Head of caudate nucleus (tissue), 42 donors: ENCODE measurements around the gene CDKAL1.

Experiments used
- DNase-seq, 42 donors: peaks; one replicate each; pipeline versions ENCODE4 v3.0.0 to v3.0.0-alpha.2; 2020 to 2021; ENCODE audit warnings: mixed read lengths in 7 of 42
- intact Hi-C: fragments of 100-400 bp; cut with DNase I; formaldehyde crosslinking; loops from one replicate; pipeline ENCODE4 v1.15.0; 2022

The CDKAL1 gene

DNA sequence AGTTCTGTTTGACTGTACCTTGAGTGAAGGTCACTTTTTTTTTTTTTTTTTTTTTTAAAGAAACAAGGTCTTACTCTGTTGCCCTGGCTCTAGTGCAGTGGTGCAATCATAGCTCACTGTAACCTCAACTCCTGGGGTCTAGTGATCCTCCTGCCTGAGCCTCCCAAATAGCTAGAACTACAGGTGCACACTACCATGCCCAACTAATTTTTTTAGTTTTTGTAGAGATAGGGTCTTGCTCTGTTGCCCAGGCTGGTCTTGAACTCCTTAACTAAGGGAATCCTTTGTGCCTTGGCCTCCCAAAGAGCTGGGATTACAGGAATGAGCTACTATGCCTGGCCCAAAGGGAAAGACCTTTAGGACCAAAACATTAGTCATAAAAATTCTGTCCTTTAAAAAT lies 413.7 kb downstream of the CDKAL1 start:
- intact Hi-C loops: no loop called here
- no peak for DNase-seq

DNA sequence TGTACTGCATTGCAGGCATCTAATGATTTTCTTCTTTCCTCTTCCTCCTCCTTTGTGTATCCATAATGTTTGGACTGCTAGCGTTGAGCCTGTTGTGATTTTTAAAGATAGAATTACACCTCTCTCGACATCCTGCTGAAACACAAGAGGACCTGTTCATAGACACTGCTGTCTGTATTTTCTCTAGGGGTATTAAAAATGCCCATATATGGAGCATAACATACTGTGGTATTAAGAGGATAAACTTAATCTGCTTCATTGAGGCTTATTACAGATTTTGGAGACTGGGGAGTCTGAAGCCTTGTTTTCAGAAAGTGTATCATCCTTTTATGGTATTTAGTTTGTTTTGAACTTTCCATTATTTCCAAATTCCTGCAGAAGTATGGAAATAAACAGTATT lies 414.3 kb downstream of the CDKAL1 start:
- DNase-seq: no peak
- intact Hi-C loops: no loop called here

DNA sequence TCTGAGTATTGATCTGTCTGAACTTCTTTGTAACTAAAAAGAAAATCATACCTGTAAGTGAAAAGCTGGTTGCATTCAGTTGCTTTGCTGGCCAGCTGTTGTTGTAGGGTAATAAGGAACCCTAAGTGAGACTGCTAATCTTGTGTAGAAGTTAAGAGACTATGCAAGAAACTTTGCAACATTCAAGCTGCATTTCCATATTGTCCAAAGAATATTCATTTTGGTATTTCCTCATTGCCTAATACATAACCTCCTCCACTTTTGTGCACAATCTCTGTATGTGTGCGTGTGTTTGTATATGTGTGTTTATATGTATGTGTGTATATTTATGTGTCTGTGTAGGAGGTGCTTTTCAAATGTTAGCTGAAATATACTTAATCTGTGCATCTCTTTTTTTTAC lies 414.9 kb downstream of the CDKAL1 start:
- DNase-seq: no peak
- intact Hi-C loops: no loop called here

DNA sequence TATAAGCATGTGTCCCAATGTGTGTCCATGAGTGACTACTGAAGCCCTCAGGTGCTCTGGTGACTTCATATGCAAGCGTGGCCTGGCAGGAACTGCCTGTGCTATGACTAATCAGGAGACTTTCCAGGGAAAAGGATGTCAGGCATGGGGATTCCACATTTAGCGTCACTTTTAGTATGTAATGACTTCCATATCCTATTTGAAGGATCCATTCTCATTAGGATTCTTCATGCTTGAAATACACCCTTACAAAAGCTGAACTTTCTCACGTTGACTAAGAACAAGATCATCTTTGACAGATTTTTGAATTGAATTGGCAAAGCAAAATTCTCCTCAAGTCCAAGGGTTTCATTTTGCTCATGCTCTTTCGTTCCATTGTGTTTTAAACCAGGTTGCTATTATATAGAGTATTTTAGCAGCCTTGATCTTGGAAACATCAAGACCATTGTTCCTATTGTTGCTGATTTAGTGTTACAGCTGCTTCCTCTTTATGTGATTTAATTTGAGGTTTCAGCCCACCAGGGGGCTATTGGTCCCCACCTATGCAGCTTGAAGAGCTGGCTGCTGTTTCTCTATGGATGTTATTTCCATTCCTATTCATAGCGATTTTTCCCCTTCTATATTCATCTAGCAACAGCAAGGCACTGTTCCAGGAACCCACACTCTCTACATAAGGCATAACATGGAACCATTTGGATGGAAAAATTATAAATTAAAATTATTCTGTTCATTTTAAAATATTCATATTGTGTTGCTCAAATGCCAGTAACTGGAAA lies 418.6 kb downstream of the CDKAL1 start:
- no peak for DNase-seq
- intact Hi-C loops: no loop called here

DNA sequence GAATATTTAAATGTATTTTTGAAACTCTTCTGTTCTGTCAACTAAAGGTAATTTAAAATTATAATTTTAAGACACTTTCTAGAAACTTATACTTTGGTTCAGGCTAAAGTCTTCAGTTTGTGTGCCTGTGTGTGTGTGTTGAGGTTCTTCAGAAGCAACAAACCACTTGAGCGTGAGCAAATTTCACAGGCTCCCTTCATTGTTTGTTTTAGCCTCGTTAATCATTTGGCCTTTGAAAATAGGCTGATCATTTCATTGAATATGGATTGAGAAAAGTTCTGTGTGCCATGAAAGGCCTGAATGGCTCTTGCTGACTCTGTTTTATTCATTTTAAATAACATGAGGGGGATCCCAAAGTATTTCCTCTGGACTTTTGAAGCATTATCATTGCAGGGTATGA lies 420.1 kb downstream of the CDKAL1 start:
- DNase-seq: no peak
- intact Hi-C loops: no loop called here

DNA sequence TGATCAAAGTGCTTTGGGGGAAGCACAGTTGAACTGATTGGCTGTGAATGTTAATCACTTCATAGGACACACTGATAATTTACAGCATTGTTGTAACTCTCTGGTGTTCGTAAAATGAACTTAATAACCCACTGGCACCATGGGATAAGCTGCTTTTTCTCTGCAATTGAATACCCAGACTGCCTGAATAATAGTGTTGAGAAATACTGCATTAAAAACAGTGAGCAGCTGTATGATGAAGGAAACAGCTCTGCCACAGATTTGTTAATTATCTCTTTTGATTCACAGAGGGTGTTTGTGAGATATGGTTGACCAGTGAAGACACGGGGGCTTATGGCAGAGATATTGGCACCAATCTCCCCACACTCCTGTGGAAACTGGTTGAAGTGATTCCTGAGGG lies 420.9 kb downstream of the CDKAL1 start:
- intact Hi-C loops: no loop called here
- no peak for DNase-seq

DNA sequence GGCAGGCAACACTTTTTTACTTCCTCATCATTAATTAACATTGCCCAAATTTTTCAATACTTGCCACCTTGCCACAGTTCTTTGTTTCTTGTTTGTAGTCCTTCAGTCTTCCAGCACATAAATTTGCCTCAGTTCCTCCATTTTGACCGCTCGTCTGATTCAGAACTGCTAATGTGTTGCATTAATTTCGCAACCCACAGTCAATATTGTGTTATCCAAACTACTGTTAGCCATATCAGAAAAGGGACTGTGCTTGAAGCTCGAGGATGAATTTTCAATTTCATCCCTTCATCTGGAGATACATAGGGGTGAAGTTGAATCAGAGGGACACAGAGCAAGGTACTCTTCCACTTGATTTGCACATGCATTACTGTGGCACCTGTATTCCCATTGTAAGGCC lies 421.5 kb downstream of the CDKAL1 start:
- intact Hi-C loops: no loop called here
- no peak for DNase-seq

DNA sequence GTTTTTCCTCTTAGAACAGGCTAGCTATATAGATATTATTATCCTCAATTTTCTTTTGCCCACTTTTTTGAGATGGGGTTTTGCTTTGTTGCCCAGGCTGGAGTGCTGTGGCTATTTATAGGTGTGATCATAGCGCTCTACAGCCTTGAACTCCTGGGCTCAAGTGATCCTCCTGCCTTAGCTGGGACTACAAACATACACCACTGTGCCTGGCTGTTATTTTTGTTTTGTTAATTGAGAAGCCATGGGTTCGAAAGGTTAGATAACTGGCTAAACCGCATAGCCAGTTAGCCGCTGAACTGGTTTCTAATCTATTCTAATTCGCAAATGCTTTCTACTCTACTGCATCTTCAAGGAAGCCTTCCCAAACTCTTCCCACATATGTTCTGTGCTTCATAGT lies 425.8 kb downstream of the CDKAL1 start:
- intact Hi-C loops: no loop called here
- DNase-seq: no peak

DNA sequence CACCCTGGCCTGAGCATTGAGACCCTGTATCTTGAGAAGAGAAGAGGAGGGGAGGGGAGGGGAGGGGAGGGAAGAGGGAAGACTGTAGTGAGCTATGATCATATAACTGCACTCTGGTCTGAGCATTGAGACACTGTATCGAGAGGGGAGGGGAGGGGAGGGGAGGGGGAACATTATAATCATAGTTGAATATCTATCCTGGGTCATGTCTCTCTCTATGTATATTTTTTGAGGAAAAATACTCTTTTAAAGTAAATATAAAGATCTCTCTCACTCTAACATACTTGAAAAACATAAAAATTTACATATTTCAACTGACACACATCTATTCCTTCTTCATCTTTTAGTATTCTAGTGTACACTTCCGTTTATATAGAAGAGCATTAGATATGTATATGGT lies 431.0 kb downstream of the CDKAL1 start:
- intact Hi-C loops: no loop called here
- no peak for DNase-seq

DNA sequence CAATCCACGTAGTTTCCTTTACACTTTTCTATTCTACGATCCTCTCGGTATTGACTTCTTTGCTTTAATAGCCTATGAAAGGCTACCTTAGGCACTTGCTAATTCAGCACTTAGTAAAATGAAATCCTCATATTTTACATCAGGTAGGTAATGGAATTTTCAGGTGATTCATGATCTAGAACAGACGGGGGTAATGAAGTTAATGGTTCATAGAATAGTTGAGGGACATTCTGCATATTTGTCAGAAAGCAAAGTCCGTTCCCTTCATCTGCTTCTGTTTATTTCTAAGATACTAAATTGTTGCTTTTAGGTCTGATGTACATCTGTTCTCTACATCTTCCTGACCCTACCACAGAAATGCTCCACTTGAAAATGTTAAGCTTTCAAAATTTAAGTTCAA lies 431.7 kb downstream of the CDKAL1 start:
- no peak for DNase-seq
- intact Hi-C loops: no loop called here

DNA sequence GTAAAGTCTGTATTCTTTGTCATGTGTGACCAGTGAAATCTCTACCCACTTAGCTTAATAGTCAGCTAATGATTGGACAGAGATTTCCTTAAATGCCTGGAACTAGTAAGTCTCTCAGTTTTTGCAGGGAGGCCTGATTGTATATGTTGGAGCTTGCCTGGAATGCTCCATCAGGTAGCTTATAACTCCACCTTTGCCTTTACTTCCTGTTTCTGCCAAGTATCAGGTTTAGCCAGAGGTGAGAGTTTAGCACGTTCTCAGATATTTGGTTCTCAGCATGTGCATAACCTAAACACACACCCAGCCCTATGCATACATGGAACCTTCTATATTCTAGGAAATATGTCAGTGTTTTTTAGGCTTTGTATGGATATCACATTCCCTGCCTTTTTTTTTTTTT lies 435.3 kb downstream of the CDKAL1 start:
- no peak for DNase-seq
- intact Hi-C loops: no loop called here

DNA sequence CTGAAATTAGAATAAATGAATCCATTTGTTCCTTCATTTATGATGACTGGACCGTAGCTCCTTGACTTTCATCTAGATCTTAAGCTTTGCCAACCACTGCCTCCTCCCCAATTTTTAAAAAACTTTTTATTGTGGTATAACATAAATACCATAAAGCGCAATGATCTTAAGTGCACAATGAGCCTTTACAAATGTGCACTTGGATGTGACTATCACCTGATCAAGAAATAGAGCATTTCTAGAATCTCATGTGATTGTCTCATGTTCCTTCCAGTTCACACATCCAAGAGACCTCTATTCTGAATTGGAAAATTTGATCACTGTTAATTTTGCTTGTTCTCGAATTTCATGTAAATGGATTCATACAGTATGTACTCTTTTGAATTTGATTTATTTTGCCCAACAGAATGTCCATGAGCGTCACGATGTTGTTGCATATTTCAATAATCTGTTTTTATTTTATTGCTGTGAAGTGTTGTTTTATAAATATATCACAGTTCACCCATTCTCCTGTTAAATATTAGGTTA lies 442.2 kb downstream of the CDKAL1 start:
- no peak for DNase-seq
- intact Hi-C loops: no loop called here

DNA sequence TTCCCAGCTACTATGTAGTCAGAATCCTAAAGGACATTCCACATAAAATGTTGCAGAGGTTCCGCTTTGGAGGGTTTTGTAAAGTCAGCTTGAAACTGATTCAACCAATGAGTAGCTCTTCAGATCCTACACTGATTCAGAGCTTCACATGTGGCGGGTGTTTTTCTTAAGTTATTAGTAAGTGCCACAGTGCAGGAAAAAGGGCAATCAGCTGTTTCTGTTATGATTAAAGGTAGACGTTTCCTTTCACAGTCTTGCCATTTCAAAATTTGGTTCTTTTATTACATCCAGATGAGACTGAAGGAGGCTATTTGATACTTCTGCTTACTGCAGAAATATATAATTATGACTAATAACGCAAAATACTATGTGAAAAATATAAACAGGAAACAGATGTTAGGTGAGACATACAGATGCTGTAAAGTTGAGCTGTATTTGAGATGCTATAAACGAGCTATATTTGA lies 443.9 kb downstream of the CDKAL1 start:
- intact Hi-C loops: no loop called here
- no peak for DNase-seq

DNA sequence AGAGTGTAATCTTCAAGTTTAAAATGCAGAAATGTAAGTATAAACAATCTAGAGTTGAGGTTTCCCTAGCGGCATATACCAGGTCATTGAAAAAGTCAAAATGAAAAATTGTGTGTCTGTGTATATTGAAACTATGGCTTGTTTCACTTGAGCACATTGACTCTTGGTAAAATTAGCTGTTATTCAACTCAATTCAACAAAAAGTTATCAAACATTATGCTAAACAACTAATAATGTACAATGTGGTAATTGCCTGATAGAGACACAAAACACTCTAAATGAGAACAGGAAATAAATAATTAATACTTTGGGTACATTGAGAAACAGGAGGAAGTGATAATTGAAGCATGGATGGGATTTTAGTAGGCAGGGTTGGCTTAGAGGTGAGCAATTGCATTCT lies 444.8 kb downstream of the CDKAL1 start:
- intact Hi-C loops: no loop called here
- no peak for DNase-seq

DNA sequence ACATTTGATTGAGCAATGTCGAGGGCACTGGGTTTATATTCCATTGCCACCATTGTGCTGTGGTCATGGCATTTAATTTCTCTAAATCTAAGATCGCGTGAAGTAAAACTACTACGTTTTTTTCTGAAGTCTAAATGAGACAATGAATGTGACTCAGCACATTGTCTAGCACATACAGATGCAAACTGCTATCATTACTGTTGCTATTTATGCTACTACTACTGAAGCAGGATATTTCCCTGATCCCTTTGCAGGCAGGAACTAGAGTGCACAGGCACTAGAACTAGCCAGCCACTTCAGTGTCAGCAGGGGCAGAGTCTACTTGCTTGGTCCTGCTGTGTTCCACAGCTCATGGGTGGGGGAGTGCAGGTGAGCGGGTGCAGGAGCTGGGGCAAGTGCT lies 449.7 kb downstream of the CDKAL1 start:
- no peak for DNase-seq
- intact Hi-C loops: no loop called here

DNA sequence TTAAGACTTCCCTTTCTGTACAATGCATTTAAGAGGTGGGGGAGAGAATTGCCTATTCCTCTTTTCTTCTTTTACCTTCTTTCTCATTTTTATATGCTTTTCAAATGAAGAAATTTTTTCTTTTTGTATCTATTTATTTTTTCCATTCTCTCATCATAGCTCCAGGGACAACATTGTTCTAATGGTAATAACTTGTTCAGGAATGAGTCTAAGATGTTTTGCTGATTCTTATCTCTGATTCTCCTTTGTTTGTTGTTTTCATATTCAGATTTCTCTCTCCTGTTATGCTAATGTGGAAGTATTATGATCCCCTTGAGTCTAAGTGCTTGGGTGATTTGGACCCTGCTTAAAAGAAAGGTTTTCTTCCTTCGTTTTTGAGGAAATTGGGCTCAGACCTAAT lies 451.6 kb downstream of the CDKAL1 start:
- intact Hi-C loops: no loop called here
- no peak for DNase-seq

DNA sequence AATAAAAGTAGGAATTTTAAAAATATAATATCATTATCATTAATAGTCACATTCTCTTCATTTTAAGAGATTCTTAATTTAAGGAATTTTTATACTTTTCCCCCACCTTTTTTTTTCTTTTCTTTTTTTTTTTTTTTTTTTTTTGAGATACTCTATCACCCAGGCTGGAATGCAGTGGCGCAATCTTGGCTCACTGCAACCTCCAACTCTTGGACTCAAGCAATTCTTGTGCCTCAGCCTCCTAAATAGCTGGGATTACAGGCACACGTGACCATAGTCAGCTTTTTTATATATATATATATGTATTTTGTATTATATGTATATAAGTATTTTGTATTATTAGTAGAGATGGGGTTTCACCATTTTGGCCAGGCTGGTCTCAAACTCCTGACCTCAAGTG lies 457.7 kb downstream of the CDKAL1 start:
- DNase-seq: no peak
- intact Hi-C loops: no loop called here

DNA sequence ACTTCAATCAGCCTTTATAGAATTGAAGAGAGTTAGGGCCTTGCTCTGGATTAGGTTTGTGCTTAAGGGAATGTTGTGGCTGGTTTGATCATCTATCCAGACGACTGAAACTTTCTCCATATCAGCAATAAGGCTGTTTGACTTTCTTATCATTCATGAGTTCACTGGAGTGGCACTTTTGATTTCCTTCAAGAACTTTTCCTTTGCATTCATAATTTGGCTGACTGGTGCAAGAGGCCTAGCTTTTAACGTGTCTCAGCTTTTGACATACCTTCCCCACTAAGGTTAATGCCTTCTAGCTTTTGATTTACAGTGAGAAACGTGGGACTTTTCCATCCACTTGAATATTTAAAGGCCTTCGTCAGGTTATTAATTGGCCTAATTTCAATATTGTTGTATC lies 461.8 kb downstream of the CDKAL1 start:
- intact Hi-C loops: no loop called here
- DNase-seq: no peak

DNA sequence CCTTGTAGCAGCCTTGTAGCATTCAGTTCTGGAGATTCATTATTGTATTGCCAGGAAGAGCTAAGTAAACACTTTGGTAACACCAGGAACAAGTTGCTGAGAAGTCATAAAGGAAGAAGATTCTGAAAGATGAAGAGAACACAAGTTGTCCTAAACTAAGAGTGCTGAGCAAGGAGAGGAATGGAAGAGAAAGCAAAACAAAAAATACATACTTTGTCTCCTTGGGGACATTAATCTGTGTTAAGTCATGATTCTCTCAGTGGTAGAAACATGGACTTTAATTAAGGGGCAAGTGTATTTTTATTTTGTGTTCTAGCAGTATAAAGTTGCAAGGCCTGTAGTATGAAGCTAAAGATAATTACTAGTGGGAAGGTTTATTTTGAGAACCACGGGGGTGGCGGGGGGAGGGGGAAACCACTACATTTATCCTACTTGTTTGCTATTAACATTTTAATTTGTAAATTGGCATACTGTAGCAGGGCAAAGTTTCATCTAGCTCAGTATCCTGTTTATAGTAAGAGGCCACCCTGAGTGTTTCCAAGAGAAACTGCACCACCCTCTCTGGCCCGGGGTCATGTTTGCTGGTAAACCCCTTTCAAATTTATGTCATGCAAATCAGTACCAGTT lies 463.0 kb downstream of the CDKAL1 start:
- no peak for DNase-seq
- intact Hi-C loops: no loop called here

DNA sequence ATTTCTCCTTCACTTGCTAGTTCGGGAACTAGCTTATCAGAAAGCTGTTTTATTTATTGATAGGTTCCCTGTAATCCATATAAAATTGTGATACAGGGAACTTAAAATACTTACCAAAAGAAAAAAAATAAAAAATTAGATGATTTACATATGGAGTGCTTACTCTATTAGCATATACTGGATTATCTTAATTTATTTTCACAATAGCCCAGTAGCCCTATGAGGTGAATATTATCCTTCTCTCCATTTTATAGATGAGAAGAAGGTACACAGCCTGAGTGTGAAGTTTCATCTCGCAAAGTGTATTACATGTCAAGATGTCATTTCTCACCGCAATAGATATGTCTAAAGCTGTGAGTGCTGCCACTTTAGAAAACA lies 463.5 kb downstream of the CDKAL1 start:
- intact Hi-C loops: no loop called here
- no peak for DNase-seq
